Effector memory CD8-positive, alpha-beta T cell (primary cell): ENCODE data around the gene IGF2BP1.
A peak's percentile ranks its signal among the peaks of the same experiment; 100 is the strongest.

ENCODE experiments used
- ATAC-seq: fragments of 150-1000 bp; cut with Tn5 transposase; replicated peaks from 2 replicates; pipeline ENCODE4 v1.10.0; 2021; ENCODE audit warnings: mild to moderate bottlenecking, moderate library complexity
- DNase-seq, 3 experiments: peaks; one replicate each; pipeline ENCODE4 v3.0.0; 2021
- H3K27ac Mint-ChIP-seq, 2 donors: one replicate each; pipeline ENCODE4 v1.8.0; 2022; ENCODE audit warnings: mild to moderate bottlenecking in 2 of 2, mixed read lengths in 2 of 2, moderate library complexity in 2 of 2
- H3K27me3 Mint-ChIP-seq, 2 donors: one replicate each; pipeline ENCODE4 v1.8.0; 2022; ENCODE audit warnings: mixed read lengths in 2 of 2
- H3K36me3 Mint-ChIP-seq: one replicate; pipeline ENCODE4 v1.8.0; 2022; ENCODE audit warnings: mild to moderate bottlenecking, moderate library complexity, mixed read lengths; ENCODE audit not compliant: insufficient read depth
- H3K4me1 Mint-ChIP-seq, 2 donors: one replicate each; pipeline ENCODE4 v1.8.0; 2022; ENCODE audit warnings: low read depth in 2 of 2, mixed read lengths in 2 of 2
- H3K4me3 Mint-ChIP-seq, 2 donors: one replicate each; pipeline ENCODE4 v1.8.0; 2022; ENCODE audit warnings: mild to moderate bottlenecking in 2 of 2, mixed read lengths in 2 of 2, moderate library complexity in 2 of 2
- H3K9me3 Mint-ChIP-seq, 2 donors: one replicate each; pipeline ENCODE4 v1.8.0; 2022; ENCODE audit warnings: mixed read lengths in 2 of 2
- total RNA-seq, 9 experiments: gene quantifications; one replicate each; lab custom pipeline; 2026; lab: John Stamatoyannopoulos, UW

Gene IGF2BP1
- total RNA-seq: 0 to 6.5 (median 0.06) reads per million in 9 experiments

GRCh38 chr17:48997103-48997826 lies at the start of gene IGF2BP1:
Gene IGF2BP1 (plus strand): TSS chr17:48997385. CDS start chr17:48997746, 361 bp downstream.
- peak; percentile 22 for ATAC-seq
- Mint-ChIP-seq H3K36me3 (peaks cover 22% of the 10 kb centered on the region), H3K9me3 (no peaks in the 10 kb centered on the region), H3K27me3 (peaks cover 90 to 97% of the 10 kb centered on the region in 2 donors), H3K4me1 (peaks cover 19 to 20% of the 10 kb centered on the region in 2 donors), H3K27ac (peak within 1 kb of the TSS; percentile 35 to 41), H3K4me3 (peak within 1 kb of the TSS; percentile 73 to 77)
- no peak for DNase-seq

DNA sequence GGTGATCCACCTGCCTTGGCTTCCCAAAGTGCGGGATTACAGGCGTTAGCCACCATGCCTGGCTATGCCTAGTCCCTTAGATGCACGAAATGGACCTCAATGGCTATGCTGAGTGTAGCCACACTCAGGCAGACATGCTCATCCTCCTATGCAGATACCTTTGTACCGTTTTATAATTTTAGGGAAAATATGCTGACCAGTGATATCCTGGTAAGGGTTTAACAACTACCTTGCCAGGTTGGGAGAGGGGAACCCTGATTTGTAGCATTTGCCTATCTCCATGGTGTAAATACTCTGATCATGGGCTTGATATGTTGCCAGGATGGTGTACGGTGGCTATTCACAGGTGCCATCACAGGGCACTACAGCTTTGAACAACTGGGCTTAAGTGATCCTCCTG lies 45.6 kb upstream of the IGF2BP1 start:
- H3K27ac Mint-ChIP-seq: no peak overlapping the region

GRCh38 chr17:48952904-48953303 lies 44.3 kb upstream of the IGF2BP1 start:
- Mint-ChIP-seq H3K9me3 (no peaks in the 10 kb centered on the region), H3K4me1 (peaks cover 0 to 10% of the 10 kb centered on the region in 2 donors), H3K4me3 (no peak overlapping the region), H3K27me3 (peaks cover 7 to 29% of the 10 kb centered on the region in 2 donors), H3K36me3 (peaks cover 2% of the 10 kb centered on the region), H3K27ac (no peak overlapping the region)
- DNase-seq (no peak), ATAC-seq (no peak)

More for the DNA sequence above, 45.6 kb upstream of the IGF2BP1 start:
- ATAC-seq: no peak
- Mint-ChIP-seq H3K36me3 (peaks cover 7% of the 10 kb centered on the region), H3K4me1 (peaks cover 0 to 6% of the 10 kb centered on the region in 2 donors), H3K4me3 (no peak overlapping the region), H3K9me3 (no peaks in the 10 kb centered on the region), H3K27me3 (peaks cover 7 to 25% of the 10 kb centered on the region in 2 donors)
- DNase-seq: no peak

- ATAC-seq: no peak
- DNase-seq: no peak
- Mint-ChIP-seq H3K27ac (no peak overlapping the region), H3K36me3 (no peaks in the 10 kb centered on the region), H3K4me1 (peaks cover 0 to 10% of the 10 kb centered on the region in 2 donors), H3K27me3 (peaks cover 12 to 36% of the 10 kb centered on the region in 2 donors), H3K9me3 (no peaks in the 10 kb centered on the region), H3K4me3 (no peak overlapping the region)
These were observed 42.9 kb upstream of the IGF2BP1 start for GRCh38 chr17:48954300-48954755.

GRCh38 chr17:48960834-48961515 lies 36.2 kb upstream of the IGF2BP1 start:
- no peaks in the 10 kb centered on the region for H3K36me3 Mint-ChIP-seq
- H3K4me1 Mint-ChIP-seq: peaks cover 0 to 7% of the 10 kb centered on the region in 2 donors
- no peaks in the 10 kb centered on the region for H3K9me3 Mint-ChIP-seq
- H3K27me3 Mint-ChIP-seq: peaks cover 38 to 68% of the 10 kb centered on the region in 2 donors
- DNase-seq (no peak), ATAC-seq (no peak)
- no peak overlapping the region for H3K4me3 Mint-ChIP-seq
- H3K27ac Mint-ChIP-seq: no peak overlapping the region

DNA sequence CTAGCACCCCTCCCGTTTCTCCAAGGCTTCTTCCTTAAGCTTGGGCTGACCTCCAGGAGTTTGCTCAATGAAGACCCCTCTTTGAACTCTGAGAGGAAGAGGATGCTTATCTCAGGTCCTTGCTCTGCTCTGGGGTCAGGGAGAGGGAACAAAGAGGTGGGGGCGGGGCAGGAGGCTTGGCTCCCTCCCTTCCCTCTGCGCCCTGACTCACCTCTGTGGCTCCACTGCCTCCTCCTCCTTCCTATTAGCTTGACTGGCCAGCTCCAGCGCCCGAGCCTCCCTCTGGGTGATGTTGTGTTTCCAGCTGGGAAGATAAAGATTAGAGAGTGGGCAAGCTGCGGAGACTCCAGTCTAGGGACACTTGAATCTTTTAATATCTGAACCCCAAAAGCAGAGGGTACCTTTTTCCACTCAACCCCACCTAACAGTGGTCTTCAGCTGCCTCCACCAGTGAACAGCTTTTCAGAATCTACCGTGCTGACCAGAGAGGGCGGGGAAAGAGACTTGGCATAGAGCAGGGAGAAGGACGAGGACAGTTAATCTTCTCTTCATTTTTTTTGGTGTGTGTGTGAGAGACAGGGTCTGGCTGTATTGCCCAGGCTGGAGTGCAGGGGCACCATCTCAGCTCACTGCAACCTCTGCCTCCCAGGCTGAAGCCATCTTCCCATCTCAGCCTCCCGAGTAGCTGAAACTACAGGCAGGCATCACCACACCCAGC lies 35.5 kb upstream of the IGF2BP1 start:
- no peak overlapping the region for H3K4me3 Mint-ChIP-seq
- no peaks in the 10 kb centered on the region for H3K9me3 Mint-ChIP-seq
- H3K27ac Mint-ChIP-seq: no peak overlapping the region
- ATAC-seq: no peak
- H3K27me3 Mint-ChIP-seq: peaks cover 39 to 69% of the 10 kb centered on the region in 2 donors
- H3K4me1 Mint-ChIP-seq: peaks cover 0 to 3% of the 10 kb centered on the region in 2 donors
- no peak for DNase-seq
- H3K36me3 Mint-ChIP-seq: no peaks in the 10 kb centered on the region

- Mint-ChIP-seq H3K36me3 (no peaks in the 10 kb centered on the region), H3K4me3 (no peak overlapping the region), H3K9me3 (no peaks in the 10 kb centered on the region), H3K27me3 (peaks cover 65 to 84% of the 10 kb centered on the region in 2 donors), H3K4me1 (no peaks in the 10 kb centered on the region), H3K27ac (no peak overlapping the region)
- DNase-seq (no peak), ATAC-seq (no peak)
These were observed 27.0 kb upstream of the IGF2BP1 start for GRCh38 chr17:48970224-48970623.

- no peaks in the 10 kb centered on the region for H3K9me3 Mint-ChIP-seq
- DNase-seq (no peak), ATAC-seq (no peak)
- H3K27me3 Mint-ChIP-seq: peaks cover 59 to 76% of the 10 kb centered on the region in 2 donors
- no peaks in the 10 kb centered on the region for H3K4me1 Mint-ChIP-seq
- no peaks in the 10 kb centered on the region for H3K36me3 Mint-ChIP-seq
- H3K27ac Mint-ChIP-seq: no peak overlapping the region
- H3K4me3 Mint-ChIP-seq: no peak overlapping the region
These were observed 26.1 kb upstream of the IGF2BP1 start for GRCh38 chr17:48970865-48971687.

DNA sequence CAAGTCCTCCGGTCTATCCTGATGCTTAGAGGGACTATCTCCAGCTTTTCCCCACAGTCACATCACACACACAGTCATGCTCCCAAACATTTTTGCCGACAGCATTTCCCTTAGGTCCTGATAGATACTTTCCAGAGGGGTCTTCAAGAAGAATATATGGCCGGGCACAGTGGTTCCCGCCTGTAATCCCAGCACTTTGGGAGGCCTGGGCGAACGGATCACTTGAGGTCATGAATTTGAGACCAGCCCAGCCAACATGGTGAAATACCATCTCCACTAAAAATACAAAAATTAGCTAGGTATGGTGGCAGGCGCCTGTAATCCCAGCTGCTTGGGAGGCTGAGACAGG lies 24.5 kb upstream of the IGF2BP1 start:
- no peak overlapping the region for H3K27ac Mint-ChIP-seq
- H3K4me1 Mint-ChIP-seq: no peaks in the 10 kb centered on the region
- ATAC-seq (no peak), DNase-seq (no peak)
- H3K4me3 Mint-ChIP-seq: no peak overlapping the region
- H3K9me3 Mint-ChIP-seq: no peaks in the 10 kb centered on the region
- no peaks in the 10 kb centered on the region for H3K36me3 Mint-ChIP-seq
- peaks cover 52 to 76% of the 10 kb centered on the region in 2 donors for H3K27me3 Mint-ChIP-seq

- ATAC-seq: no peak
- H3K4me3 Mint-ChIP-seq: no peak overlapping the region
- H3K27ac Mint-ChIP-seq: no peak overlapping the region
These were observed 23.4 kb upstream of the IGF2BP1 start for GRCh38 chr17:48973806-48974205.

GRCh38 chr17:48981927-48982539 lies 15.2 kb upstream of the IGF2BP1 start:
- Mint-ChIP-seq H3K4me1 (no peaks in the 10 kb centered on the region), H3K4me3 (no peak overlapping the region), H3K27me3 (peaks cover 14 to 30% of the 10 kb centered on the region in 2 donors), H3K36me3 (no peaks in the 10 kb centered on the region), H3K9me3 (peaks cover 0 to 3% of the 10 kb centered on the region in 2 donors), H3K27ac (no peak overlapping the region)
- DNase-seq (no peak), ATAC-seq (no peak)

More at GRCh38 chr17:48973806-48974205, 23.4 kb upstream of the IGF2BP1 start:
- peaks cover 43 to 66% of the 10 kb centered on the region in 2 donors for H3K27me3 Mint-ChIP-seq
- no peak for DNase-seq
- no peaks in the 10 kb centered on the region for H3K9me3 Mint-ChIP-seq
- no peaks in the 10 kb centered on the region for H3K36me3 Mint-ChIP-seq
- no peaks in the 10 kb centered on the region for H3K4me1 Mint-ChIP-seq

DNA sequence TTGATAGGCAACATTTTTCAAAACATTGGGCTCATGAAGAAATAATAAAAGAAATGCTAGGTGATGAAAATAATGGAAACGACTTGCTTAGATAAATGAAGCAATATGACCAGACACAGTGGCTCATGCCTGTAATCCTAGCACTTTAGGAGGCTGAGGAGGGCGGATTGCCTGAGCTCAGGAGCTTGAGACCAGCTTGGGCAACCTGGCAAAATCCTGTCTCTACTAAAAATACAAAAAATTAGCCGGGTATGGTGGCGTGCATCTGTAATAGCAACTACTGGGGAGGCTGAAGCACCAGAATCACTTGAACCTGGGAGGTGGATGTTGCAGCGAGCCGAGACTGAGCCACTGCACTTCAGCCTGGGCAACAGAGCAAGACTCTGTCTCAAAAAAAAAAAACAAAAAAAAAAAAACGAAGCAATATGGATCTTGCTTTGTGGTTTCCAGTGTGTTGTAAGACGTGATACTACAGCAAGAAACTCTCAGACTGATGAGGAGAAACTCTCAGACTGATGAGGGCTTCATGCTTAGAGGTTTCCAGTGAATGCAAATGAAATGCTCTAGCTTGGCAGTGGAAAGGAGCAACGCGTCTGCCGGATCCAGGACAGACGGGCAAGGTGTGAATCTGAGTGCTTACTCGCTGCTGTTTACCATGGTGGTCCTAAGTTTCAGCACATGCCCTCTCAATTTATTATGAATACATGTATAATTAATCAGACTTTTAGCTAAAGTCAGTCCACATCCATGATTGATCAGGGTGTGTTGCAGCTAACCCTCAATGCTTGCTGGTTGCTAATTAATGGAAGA lies 11.5 kb upstream of the IGF2BP1 start:
- DNase-seq: no peak
- H3K4me1 Mint-ChIP-seq: no peaks in the 10 kb centered on the region
- H3K27ac Mint-ChIP-seq: no peak overlapping the region

More for the DNA sequence above, 11.5 kb upstream of the IGF2BP1 start:
- Mint-ChIP-seq H3K9me3 (peaks cover 0 to 3% of the 10 kb centered on the region in 2 donors), H3K27me3 (peaks cover 34 to 52% of the 10 kb centered on the region in 2 donors), H3K4me3 (no peak overlapping the region), H3K36me3 (no peaks in the 10 kb centered on the region)
- ATAC-seq: no peak
